Cardiac fibroblast (primary cell): Measurements from ENCODE around the gene SKAP1.
"Not testable (repeated sequence)": the region's sequence is repeated elsewhere in the genome, so short reads cannot be mapped to it uniquely, and the experiment has no call there.

Experiments
- DNase-seq, 2 donors: peaks; one replicate each; pipeline versions ENCODE4 v3.0.0 to v3.0.0-alpha.2; 2010; ENCODE audit warnings: low read depth in 2 of 2
- H3K4me3 ChIP-seq, 2 donors: replicated peaks in 1 of 2; 1 replicate in 1 of 2; 2 replicates in 1 of 2; pipeline ENCODE4 v1.5.1; 2011; ENCODE audit warnings: low read depth in 2 of 2, low read length in 2 of 2, mild to moderate bottlenecking in 2 of 2, moderate library complexity in 1 of 2
- CTCF ChIP-seq: IDR thresholded peaks from one replicate; pipeline ENCODE4 v1.5.1; 2011; ENCODE audit warnings: low read depth, mild to moderate bottlenecking, low read length, inconsistent platforms

The SKAP1 gene

GRCh38 chr17:48352630-48353029 is 77.4 kb downstream of the SKAP1 start:
- no peak for TF ChIP-seq CTCF
- H3K4me3 ChIP-seq = no peak overlapping the region
- peak in 1 of 2 donors; percentile 28 for DNase-seq

- peak; percentile 62 to 72 for DNase-seq
- H3K4me3 ChIP-seq = no peak overlapping the region
- TF ChIP-seq CTCF = peak; percentile 62
Measured at GRCh38 chr17:48351911-48352332, 78.1 kb downstream of the SKAP1 start.

- no peak for DNase-seq
- no peak for TF ChIP-seq CTCF
- no peak overlapping the region for H3K4me3 ChIP-seq
Measured at GRCh38 chr17:48348352-48348751, 81.7 kb downstream of the SKAP1 start.

GRCh38 chr17:48347177-48347576 is 82.8 kb downstream of the SKAP1 start:
- no peak overlapping the region for H3K4me3 ChIP-seq
- no peak for DNase-seq
- no peak for TF ChIP-seq CTCF

GRCh38 chr17:48344251-48344650 is 85.8 kb downstream of the SKAP1 start:
- H3K4me3 ChIP-seq = no peak overlapping the region
- DNase-seq = no peak
- no peak for TF ChIP-seq CTCF

GRCh38 chr17:48340916-48341315 is 89.1 kb downstream of the SKAP1 start:
- no peak for DNase-seq
- no peak for TF ChIP-seq CTCF
- H3K4me3 ChIP-seq = no peak overlapping the region

GRCh38 chr17:48338720-48339119 is 91.3 kb downstream of the SKAP1 start:
- DNase-seq = no peak
- TF ChIP-seq CTCF = no peak
- no peak overlapping the region for H3K4me3 ChIP-seq

GRCh38 chr17:48337903-48338302 is 92.1 kb downstream of the SKAP1 start:
- H3K4me3 ChIP-seq, DNase-seq: not testable (repeated sequence)
